Suppressor macrophage (primary cell): ENCODE data around the gene PORCN.
"Not testable (repeated sequence)": the region's sequence is repeated elsewhere in the genome, so short reads cannot be mapped to it uniquely, and the experiment has no call there.

Experiments
- DNase-seq, 4 experiments: peaks; one replicate each; pipeline ENCODE4 v3.0.0-alpha.2; 2020 to 2022

The PORCN gene

GRCh38 chrX:48541140-48541814, 32.5 kb downstream of the PORCN start:
- DNase-seq, result no peak

GRCh38 chrX:48548871-48549270, 40.1 kb downstream of the PORCN start:
- DNase-seq, result no peak

- DNase-seq, result not testable (repeated sequence)
Observed at GRCh38 chrX:48555731-48556325, 47.0 kb downstream of the PORCN start.

- DNase-seq, result peak in 1 of 4 experiments; percentile 14
Observed at GRCh38 chrX:48558271-48558670, 49.5 kb downstream of the PORCN start.

GRCh38 chrX:48559636-48560035, 50.8 kb downstream of the PORCN start:
- no peak for DNase-seq

- DNase-seq, result no peak
Observed at GRCh38 chrX:48560056-48560455, 51.3 kb downstream of the PORCN start.

GRCh38 chrX:48560681-48561080, 51.9 kb downstream of the PORCN start:
- no peak for DNase-seq

GRCh38 chrX:48569958-48570357, 61.2 kb downstream of the PORCN start:
- peak; percentile 18 to 69 (median 48) for DNase-seq
